ENCODE measurements around the gene LYZL6.
A peak's percentile ranks its signal among the peaks of the same experiment; 100 is the strongest.

Gene LYZL6

DNA sequence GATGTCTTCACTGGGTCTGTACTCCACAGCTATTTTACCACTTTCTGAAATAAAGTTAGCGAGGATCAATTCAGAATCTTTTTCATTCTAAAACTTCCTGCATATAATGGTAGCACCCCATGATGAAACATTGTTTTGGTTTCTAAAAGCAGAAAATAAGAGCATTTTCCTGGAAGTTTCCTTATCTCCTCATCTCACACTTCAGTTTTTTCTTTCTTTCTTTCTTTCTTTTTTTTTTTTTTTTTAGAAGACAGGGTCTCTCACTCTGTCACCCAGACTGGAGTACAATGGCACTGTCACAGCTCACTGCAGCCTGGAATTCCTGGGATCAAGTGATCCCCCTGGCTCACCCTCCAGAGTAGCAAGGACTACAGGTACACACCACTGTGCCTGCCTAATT lies 23.3 kb downstream of the LYZL6 start:
- H3K4me3 ChIP-seq (ENCODE audit: low read depth, low read length) = no peak overlapping the region
- DNase-seq (ENCODE audit: low read depth) = no peak
- TF ChIP-seq MYC (IDR thresholded peaks at IDR 0.05; ENCODE audit: low read depth, low read length) = no peak
- no peak for TF ChIP-seq POLR2A (IDR thresholded peaks at IDR 0.05; ENCODE audit: extremely low read depth, insufficient read length)
- TF ChIP-seq, protein P1, sequence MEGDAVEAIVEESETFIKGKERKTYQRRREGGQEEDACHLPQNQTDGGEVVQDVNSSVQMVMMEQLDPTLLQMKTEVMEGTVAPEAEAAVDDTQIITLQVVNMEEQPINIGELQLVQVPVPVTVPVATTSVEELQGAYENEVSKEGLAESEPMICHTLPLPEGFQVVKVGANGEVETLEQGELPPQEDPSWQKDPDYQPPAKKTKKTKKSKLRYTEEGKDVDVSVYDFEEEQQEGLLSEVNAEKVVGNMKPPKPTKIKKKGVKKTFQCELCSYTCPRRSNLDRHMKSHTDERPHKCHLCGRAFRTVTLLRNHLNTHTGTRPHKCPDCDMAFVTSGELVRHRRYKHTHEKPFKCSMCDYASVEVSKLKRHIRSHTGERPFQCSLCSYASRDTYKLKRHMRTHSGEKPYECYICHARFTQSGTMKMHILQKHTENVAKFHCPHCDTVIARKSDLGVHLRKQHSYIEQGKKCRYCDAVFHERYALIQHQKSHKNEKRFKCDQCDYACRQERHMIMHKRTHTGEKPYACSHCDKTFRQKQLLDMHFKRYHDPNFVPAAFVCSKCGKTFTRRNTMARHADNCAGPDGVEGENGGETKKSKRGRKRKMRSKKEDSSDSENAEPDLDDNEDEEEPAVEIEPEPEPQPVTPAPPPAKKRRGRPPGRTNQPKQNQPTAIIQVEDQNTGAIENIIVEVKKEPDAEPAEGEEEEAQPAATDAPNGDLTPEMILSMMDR (IDR thresholded peaks at IDR 0.05; ENCODE audit: low read depth, low read length) = no peak
- TF ChIP-seq, protein P2, sequence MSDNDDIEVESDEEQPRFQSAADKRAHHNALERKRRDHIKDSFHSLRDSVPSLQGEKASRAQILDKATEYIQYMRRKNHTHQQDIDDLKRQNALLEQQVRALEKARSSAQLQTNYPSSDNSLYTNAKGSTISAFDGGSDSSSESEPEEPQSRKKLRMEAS (IDR thresholded peaks at IDR 0.05; ENCODE audit: low read depth, low read length) = no peak

DNA sequence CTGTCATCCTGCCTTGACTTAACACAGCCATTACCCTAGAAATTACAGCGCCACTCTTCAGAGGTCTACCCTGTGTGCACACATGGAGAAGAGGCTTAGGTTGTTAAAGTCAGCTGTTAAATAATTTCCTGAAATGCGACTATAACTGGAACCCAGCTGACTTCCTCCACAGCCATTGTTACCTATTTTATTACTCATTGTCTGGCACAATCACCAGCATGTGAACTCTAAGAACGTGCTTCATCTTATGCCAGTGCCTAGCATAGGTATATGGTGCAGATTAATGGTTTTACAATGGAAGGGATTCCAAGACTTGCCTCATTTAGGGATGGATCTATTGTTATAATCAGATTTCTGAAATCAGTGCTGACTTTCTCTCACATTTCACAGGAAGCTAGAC lies 24.8 kb downstream of the LYZL6 start:
- no peak for DNase-seq (ENCODE audit: low read depth)
- no peak overlapping the region for H3K4me3 ChIP-seq (ENCODE audit: low read depth, low read length)
- TF ChIP-seq, protein P2 (IDR thresholded peaks at IDR 0.05; ENCODE audit: low read depth, low read length) = no peak
- TF ChIP-seq, protein P1 (IDR thresholded peaks at IDR 0.05; ENCODE audit: low read depth, low read length) = no peak
- no peak for TF ChIP-seq POLR2A (IDR thresholded peaks at IDR 0.05; ENCODE audit: extremely low read depth, insufficient read length)

DNA sequence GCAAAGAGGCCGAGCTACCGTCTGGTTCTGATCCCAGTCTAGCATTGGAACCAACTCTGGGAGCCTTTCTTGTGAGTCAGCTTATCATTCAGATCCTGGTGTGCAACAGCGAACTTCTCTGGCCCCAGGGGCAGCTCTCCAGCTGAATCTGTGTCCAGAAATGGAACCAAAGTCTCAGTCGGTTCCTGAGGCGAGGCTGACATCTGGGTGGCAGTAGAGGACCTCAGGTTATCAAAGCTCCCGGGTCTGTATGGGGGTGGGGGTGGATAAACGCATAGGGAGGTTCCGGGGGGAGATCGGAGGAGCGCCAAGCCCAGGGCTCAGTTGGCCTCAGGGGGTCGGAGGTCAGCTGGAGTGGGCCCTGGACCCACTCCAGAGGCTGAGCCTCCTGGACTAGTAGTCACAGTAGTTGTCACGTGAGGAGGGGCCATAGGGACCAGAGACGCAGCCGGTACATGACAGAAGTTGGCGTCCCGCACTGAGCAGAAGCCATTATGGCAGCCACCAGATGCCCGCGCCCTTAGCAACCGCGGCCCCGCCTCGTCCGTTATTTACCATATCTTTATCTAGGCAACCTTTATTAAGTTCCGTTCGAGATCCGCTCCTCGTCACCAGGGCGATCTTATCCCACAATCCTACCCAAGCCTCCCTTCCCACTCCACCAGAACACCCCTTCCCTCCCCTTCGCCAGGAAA lies 25.8 kb downstream of the LYZL6 start:
- no peak overlapping the region for H3K4me3 ChIP-seq (ENCODE audit: low read depth, low read length)
- no peak for TF ChIP-seq POLR2A (IDR thresholded peaks at IDR 0.05; ENCODE audit: extremely low read depth, insufficient read length)
- TF ChIP-seq, protein P1 (IDR thresholded peaks at IDR 0.05; ENCODE audit: low read depth, low read length) = no peak
- TF ChIP-seq, protein P2 (IDR thresholded peaks at IDR 0.05; ENCODE audit: low read depth, low read length) = no peak
- TF ChIP-seq MYC (IDR thresholded peaks at IDR 0.05; ENCODE audit: low read depth, low read length) = no peak
- DNase-seq (ENCODE audit: low read depth) = no peak

DNA sequence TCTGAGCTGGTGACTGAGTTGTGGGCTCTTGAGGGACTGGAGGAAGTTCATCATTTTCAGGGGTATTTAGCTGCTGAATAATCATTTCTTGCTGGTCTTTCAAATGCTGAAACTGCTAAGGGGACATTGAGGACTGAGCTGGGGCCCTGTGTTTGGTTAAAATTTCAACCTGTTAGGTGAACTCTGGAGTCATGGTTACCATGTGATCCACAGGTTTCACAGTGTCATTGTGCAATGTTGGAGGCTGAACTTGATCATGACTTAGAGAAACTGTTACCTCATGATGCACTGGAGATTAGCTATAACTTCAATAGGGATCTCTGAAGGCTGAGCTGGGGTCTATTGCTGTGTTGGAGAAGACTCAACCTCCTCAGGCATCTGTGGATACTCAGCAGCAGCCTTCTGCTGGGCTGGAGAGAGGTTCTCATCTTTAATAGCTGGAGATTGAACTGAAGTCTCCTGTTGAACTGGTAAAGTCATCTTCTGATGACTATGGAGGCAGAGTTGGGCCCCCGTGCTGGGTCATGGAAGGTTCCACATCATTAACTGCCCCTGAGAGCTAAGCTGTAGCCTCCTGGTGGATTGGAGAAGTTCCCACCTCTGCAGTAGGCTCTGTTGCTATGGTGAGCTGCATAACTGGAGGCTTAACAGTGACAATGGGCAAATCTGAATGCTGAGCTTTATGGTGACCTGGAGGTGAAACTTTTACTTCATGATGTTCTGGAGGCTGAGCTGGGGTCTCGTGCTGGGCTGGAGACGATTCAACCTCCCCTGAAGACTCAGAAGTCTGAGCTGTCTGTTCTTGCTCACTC lies 28.2 kb downstream of the LYZL6 start:
- peak; percentile 43 for DNase-seq (ENCODE audit: low read depth)
- TF ChIP-seq, protein P1 (IDR thresholded peaks at IDR 0.05; ENCODE audit: low read depth, low read length) = no peak
- TF ChIP-seq POLR2A (IDR thresholded peaks at IDR 0.05; ENCODE audit: extremely low read depth, insufficient read length) (no peak), MYC (IDR thresholded peaks at IDR 0.05; ENCODE audit: low read depth, low read length) (no peak)
- TF ChIP-seq, protein P2 (IDR thresholded peaks at IDR 0.05; ENCODE audit: low read depth, low read length) = no peak
- no peak overlapping the region for H3K4me3 ChIP-seq (ENCODE audit: low read depth, low read length)

DNA sequence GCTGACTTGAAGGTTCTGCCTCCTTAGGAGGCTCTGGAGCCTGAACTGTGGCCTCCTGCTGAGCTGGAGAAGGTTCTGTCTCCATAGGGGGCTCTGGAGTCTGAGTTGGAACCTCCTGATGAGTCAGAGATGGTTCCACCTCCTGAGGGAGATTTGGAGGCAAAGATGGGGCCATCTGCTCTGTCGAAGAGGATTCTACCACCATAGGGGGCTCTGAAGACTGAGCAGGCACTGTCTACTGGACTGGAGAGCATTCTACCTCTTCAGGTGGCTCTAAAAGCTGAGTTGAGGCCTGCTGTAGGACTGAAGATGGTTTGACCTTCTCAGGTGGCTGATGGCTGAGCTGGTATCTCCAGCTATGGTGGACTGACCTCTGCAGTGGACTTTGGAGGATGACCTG lies 29.2 kb downstream of the LYZL6 start:
- TF ChIP-seq, protein P2 (IDR thresholded peaks at IDR 0.05; ENCODE audit: low read depth, low read length) = no peak
- no peak overlapping the region for H3K4me3 ChIP-seq (ENCODE audit: low read depth, low read length)
- DNase-seq (ENCODE audit: low read depth) = no peak

DNA sequence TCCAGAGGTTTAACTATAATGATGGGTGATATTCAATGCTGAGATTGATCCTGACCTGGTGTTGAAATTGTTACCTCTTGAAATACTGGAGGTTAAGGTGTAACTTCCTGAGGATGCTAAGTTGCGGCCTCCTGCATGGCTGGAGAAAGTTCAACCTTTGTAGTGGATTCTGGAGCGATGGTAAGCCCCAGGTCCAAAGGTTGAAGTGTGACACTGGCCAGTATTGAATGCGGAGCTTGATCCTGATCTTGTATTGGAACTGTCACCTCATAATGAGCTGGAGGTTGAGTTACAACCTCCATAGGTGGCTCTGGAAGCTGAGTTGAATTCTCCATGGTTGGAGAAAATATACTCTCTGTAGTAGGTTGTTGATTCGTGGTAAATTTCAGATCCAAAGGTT lies 29.9 kb downstream of the LYZL6 start:
- no peak overlapping the region for H3K4me3 ChIP-seq (ENCODE audit: low read depth, low read length)
- TF ChIP-seq, protein P2 (IDR thresholded peaks at IDR 0.05; ENCODE audit: low read depth, low read length) = no peak
- TF ChIP-seq POLR2A (IDR thresholded peaks at IDR 0.05; ENCODE audit: extremely low read depth, insufficient read length) = no peak
- TF ChIP-seq MYC (IDR thresholded peaks at IDR 0.05; ENCODE audit: low read depth, low read length) = no peak
- TF ChIP-seq, protein P1 (IDR thresholded peaks at IDR 0.05; ENCODE audit: low read depth, low read length) = no peak
- DNase-seq (ENCODE audit: low read depth) = no peak
